K562 (cell line): Measurements from ENCODE around the gene EMC1. TPM values are rescaled to one million over a fixed set of nuclear protein-coding genes. Genes with fewer than 3 reads are reported as not detected.

Experiments
- CREB5 ChIP-seq: fragments of 250-450 bp; sonication (Bioruptor Pico); IDR thresholded peaks from 2 replicates; pipeline ENCODE4 v1.5.0; 2020; ENCODE audit warnings: mild to moderate bottlenecking
- GATA2 ChIP-seq: sonication (generic); formaldehyde crosslinking; IDR thresholded peaks from 2 replicates; pipeline ENCODE4 v1.4.0; 2020; ENCODE audit warnings: mild to moderate bottlenecking, missing genetic modification reagents
- GTF2E2 ChIP-seq: fragments of 200-800 bp; sonication (Bioruptor generic); IDR thresholded peaks from 2 replicates; pipeline ENCODE4 v1.6.1; 2016; ENCODE audit warnings: missing genetic modification characterization, missing compliant biosample characterization
- HCFC1 ChIP-seq: IDR thresholded peaks from 2 replicates; pipeline ENCODE4 v1.6.1; 2012; ENCODE audit warnings: low read depth, low read length, improper control_type of control experiment
- IRF9 ChIP-seq: fragments of 450-650 bp; IDR thresholded peaks from 2 replicates; pipeline ENCODE4 v1.6.1; 2016; ENCODE audit warnings: missing biosample characterization, missing genetic modification characterization
- MAFG ChIP-seq: fragments of 450-650 bp; conservative IDR thresholded peaks from 2 replicates; pipeline ENCODE4 v1.6.1; 2016; ENCODE audit warnings: missing genetic modification characterization, missing compliant biosample characterization
- OTX1 ChIP-seq: fragments of 450-650 bp; formaldehyde crosslinking; IDR thresholded peaks from 2 replicates; pipeline ENCODE4 v1.4.0; 2022; ENCODE audit warnings: mild to moderate bottlenecking
- POLR2H ChIP-seq: IDR thresholded peaks from 2 replicates; pipeline ENCODE4 v1.6.1; 2016; ENCODE audit warnings: missing genetic modification characterization, low read depth, mild to moderate bottlenecking, control low read depth, missing compliant biosample characterization, moderate library complexity
- TCF3 ChIP-seq: sonication (generic); formaldehyde crosslinking; IDR thresholded peaks from 2 replicates; pipeline ENCODE4 v1.4.0; 2020; ENCODE audit warnings: mild to moderate bottlenecking, missing genetic modification reagents
- U2AF2 ChIP-seq: fragments of 200-400 bp; formaldehyde crosslinking; optimal IDR thresholded peaks from 2 replicates; pipeline ENCODE3; 2017; ENCODE audit warnings: low read depth, mild to moderate bottlenecking, low read length
- ZFP36 ChIP-seq: fragments of 150-350 bp; IDR thresholded peaks from 2 replicates; pipeline ENCODE4 v1.6.1; 2018; ENCODE audit warnings: low read length, low read depth; ENCODE audit not compliant: partially characterized antibody
- ZFP91 ChIP-seq: sonication (generic); formaldehyde crosslinking; IDR thresholded peaks from 2 replicates; pipeline ENCODE4 v1.8.0; 2022; ENCODE audit warnings: mild to moderate bottlenecking, missing genetic modification reagents
- ZNF12 ChIP-seq: sonication (generic); formaldehyde crosslinking; IDR thresholded peaks from 2 replicates; pipeline ENCODE4 v1.4.0; 2020; ENCODE audit warnings: mild to moderate bottlenecking, missing genetic modification reagents
- ZNF121 ChIP-seq: sonication (generic); formaldehyde crosslinking; conservative IDR thresholded peaks from 2 replicates; pipeline ENCODE4 v1.8.0; 2022; ENCODE audit warnings: missing genetic modification reagents
- ZNF165 ChIP-seq: fragments of 250-450 bp; sonication (Bioruptor Pico); IDR thresholded peaks from 2 replicates; pipeline ENCODE4 v1.4.0; 2020; ENCODE audit warnings: borderline replicate concordance
- ZNF318 ChIP-seq, 2 experiments: fragments of 450-650 bp; IDR thresholded peaks; 2 replicates each; pipeline ENCODE4 v1.6.1; 2016; ENCODE audit warnings: mild to moderate bottlenecking in 2 of 2, borderline replicate concordance in 1 of 2, low read depth in 1 of 2, moderate library complexity in 1 of 2
- polyA plus RNA-seq, 8 experiments: library from polyadenylated mRNA; depleted of rRNA in 4 of 8; stranded (reverse) in 5 of 8; unstranded in 3 of 8; fragments of >200 nt; fragmentation: Nextera tagmentation in 2 of 8; fragmentation: Illumina TruSeq in 1 of 8; extraction: Ambion mirVana in 2 of 8; extraction: Trizol in 1 of 8; gene quantifications; 2 replicates each; pipeline versions ENCODE4 v1.2.1 to v1.2.3, GENCODE V29; 2011 to 2014; ENCODE audit warnings: inconsistent platforms in 1 of 8, missing spikeins in 1 of 8
- total RNA-seq, 7 experiments: library from RNA; depleted of rRNA in 6 of 7; stranded (reverse); fragments of >200 nt in 6 of 7; fragmentation: Illumina TruSeq in 2 of 7; extraction: Trizol in 2 of 7; gene quantifications; 2 replicates each; pipeline versions ENCODE4 v1.2.1 to v1.2.3, GENCODE V29; 2011 to 2021; ENCODE audit warnings: low replicate concordance in 1 of 7

The EMC1 gene
- total and polyA plus RNA-seq, 9 of the 15 experiments (the other 6 are each of a cell fraction or from before 2014, with no cell fraction given), result 17.8 to 88.2 (median 37.4) TPM

DNA sequence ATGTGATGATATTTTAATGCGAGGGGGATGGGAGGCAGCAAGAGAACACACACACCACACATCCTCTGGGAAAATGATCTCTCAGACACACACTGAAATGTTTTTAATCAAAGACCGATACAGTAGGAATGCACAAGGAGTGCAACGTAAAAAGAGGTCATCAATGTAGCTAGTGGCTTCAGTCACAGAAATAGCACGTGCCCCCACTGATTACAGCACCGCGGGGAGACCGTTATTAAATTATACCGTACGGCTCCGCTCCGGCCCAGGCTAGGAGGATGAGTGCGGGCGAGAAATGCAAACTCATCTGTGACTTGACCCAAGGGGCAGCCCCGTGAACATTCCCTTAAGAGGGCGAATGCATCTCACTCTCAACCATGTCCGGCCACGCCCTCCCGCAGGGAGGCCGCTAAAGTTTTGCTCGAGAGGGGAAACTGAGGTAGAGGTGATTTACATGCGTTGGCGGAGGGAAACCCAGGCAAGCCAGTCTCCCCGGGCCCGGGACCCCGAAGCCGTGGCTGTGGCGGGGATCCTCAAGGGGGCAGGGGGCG, 41.8 kb downstream of the EMC1 start (continued):
- 0 out of 2 replicates have a peak, but pooled peaks have one; percentile 23 for TF ChIP-seq OTX1 (CRISPR knock-in tag)
- 0 out of 4 replicates have a peak, but pooled peaks of 1 of the 2 experiments have one; percentile 20 for TF ChIP-seq ZNF318 (IDR thresholded peaks at IDR 0.05; ENCODE audit: borderline replicate concordance in 1 of 2, low read depth in 1 of 2)
- no peak for TF ChIP-seq U2AF2
- TF ChIP-seq CREB5 (CRISPR knock-in tag), result no peak
- no peak for TF ChIP-seq ZFP91 (CRISPR knock-in tag)
- peak; percentile 85 for TF ChIP-seq MAFG (tag)
- TF ChIP-seq TCF3, result no peak
- no peak for TF ChIP-seq GTF2E2 (tag)
- TF ChIP-seq ZNF12 (CRISPR knock-in tag), result 0 out of 2 replicates have a peak, but pooled peaks have one; percentile 53
- no peak for TF ChIP-seq ZNF165
- TF ChIP-seq GATA2, result 0 out of 2 replicates have a peak, but pooled peaks have one; percentile 13
- TF ChIP-seq IRF9 (tag), result no peak
- TF ChIP-seq ZFP36, result no peak
- no peak for TF ChIP-seq HCFC1
- TF ChIP-seq ZNF121 (CRISPR knock-in tag), result no peak
- no peak for TF ChIP-seq POLR2H (tag)
